Thoracic aorta (tissue), 2 donors: Measurements from ENCODE around the gene RHOBTB3. TPM values are rescaled to one million over a fixed set of nuclear protein-coding genes. Genes with fewer than 3 reads are reported as not detected.
"Not testable (repeated sequence)": the region's sequence is repeated elsewhere in the genome, so short reads cannot be mapped to it uniquely, and the experiment has no call there.

ENCODE experiments used
- ATAC-seq: fragments of 150-250 bp; one replicate; pipeline ENCODE4 v1.8.0; 2017; ENCODE audit warnings: low read depth; ENCODE audit not compliant: insufficient number of reproducible peaks, low FRiP score
- DNase-seq: peaks from one replicate; pipeline ENCODE4 v3.0.0-alpha.2; 2020; ENCODE audit warnings: low spot score
- H3K27ac ChIP-seq, 2 donors: fragments of 200-600 bp; sonication (generic); 1 replicate in 1 of 2; 2 replicates in 1 of 2; pipeline ENCODE4 v1.5.1; 2016; ENCODE audit warnings: mild to moderate bottlenecking in 2 of 2, moderate library complexity in 2 of 2
- H3K27me3 ChIP-seq: fragments of 200-600 bp; sonication (generic); replicated peaks from 2 replicates; pipeline ENCODE4 v1.6.0; 2016; ENCODE audit warnings: mild to moderate bottlenecking; ENCODE audit not compliant: insufficient read depth
- H3K36me3 ChIP-seq: fragments of 200-600 bp; sonication (generic); one replicate; pipeline ENCODE4 v1.5.1; 2016
- H3K4me1 ChIP-seq, 2 donors: fragments of 200-600 bp; sonication (generic); 1 replicate in 1 of 2; 2 replicates in 1 of 2; pipeline versions ENCODE4 v1.5.1 to v1.6.0; 2016; ENCODE audit warnings: low read depth in 2 of 2, mild to moderate bottlenecking in 1 of 2; ENCODE audit not compliant: control insufficient read depth in 1 of 2
- H3K4me3 ChIP-seq: fragments of 200-600 bp; sonication (generic); 2 replicates; pipeline ENCODE4 v1.5.1; 2016; ENCODE audit warnings: mild to moderate bottlenecking
- H3K9me3 ChIP-seq: fragments of 200-600 bp; sonication (generic); 2 replicates; pipeline ENCODE4 v1.5.1; 2016
- CTCF ChIP-seq: fragments of 200-600 bp; sonication (generic); IDR thresholded peaks from one replicate; pipeline ENCODE4 v1.5.1; 2019; ENCODE audit warnings: antibody characterized with exemption
- total RNA-seq, 2 donors: library from RNA; depleted of rRNA; stranded (reverse); fragments of >200 nt; gene quantifications; one replicate each; pipeline versions ENCODE4 v1.1.0 to v1.2.3, GENCODE V29; 2016

RHOBTB3 gene
- total RNA-seq, 2 donors from 2014 or later, result 34.1 to 71.2 TPM

GRCh38 chr5:95711501-95712346 lies 19.4 kb upstream of the RHOBTB3 start:
- H3K27ac ChIP-seq, result no peak overlapping the region
- TF ChIP-seq CTCF, result no peak
- H3K9me3 ChIP-seq, result no peaks in the 10 kb centered on the region
- no peaks in the 10 kb centered on the region for H3K27me3 ChIP-seq
- H3K36me3 ChIP-seq, result no peaks in the 10 kb centered on the region
- ATAC-seq (no peak), DNase-seq (no peak)
- no peaks in the 10 kb centered on the region for H3K4me1 ChIP-seq
- H3K4me3 ChIP-seq, result no peak overlapping the region

GRCh38 chr5:95712347-95712958 lies 18.7 kb upstream of the RHOBTB3 start:
- H3K4me1 ChIP-seq, result no peaks in the 10 kb centered on the region
- H3K36me3 ChIP-seq, result no peaks in the 10 kb centered on the region
- no peak for DNase-seq
- no peaks in the 10 kb centered on the region for H3K9me3 ChIP-seq
- no peak for TF ChIP-seq CTCF
- ATAC-seq, result no peak
- no peak overlapping the region for H3K27ac ChIP-seq
- H3K4me3 ChIP-seq, result no peak overlapping the region
- no peaks in the 10 kb centered on the region for H3K27me3 ChIP-seq

GRCh38 chr5:95713246-95713645 lies 17.9 kb upstream of the RHOBTB3 start:
- not testable (repeated sequence) for H3K36me3 ChIP-seq, H3K27ac ChIP-seq, H3K27me3 ChIP-seq, DNase-seq, H3K4me1 ChIP-seq, H3K9me3 ChIP-seq, ATAC-seq, H3K4me3 ChIP-seq

GRCh38 chr5:95713960-95714710 lies 17.0 kb upstream of the RHOBTB3 start:
- no peak overlapping the region for H3K27ac ChIP-seq
- H3K36me3 ChIP-seq, result no peaks in the 10 kb centered on the region
- no peaks in the 10 kb centered on the region for H3K9me3 ChIP-seq
- H3K4me1 ChIP-seq, result no peaks in the 10 kb centered on the region
- ATAC-seq (no peak), DNase-seq (no peak)
- no peak for TF ChIP-seq CTCF
- no peak overlapping the region for H3K4me3 ChIP-seq
- H3K27me3 ChIP-seq, result no peaks in the 10 kb centered on the region

GRCh38 chr5:95715799-95716461 lies 15.2 kb upstream of the RHOBTB3 start:
- ATAC-seq, result no peak
- H3K9me3 ChIP-seq, result no peaks in the 10 kb centered on the region

More at GRCh38 chr5:95715799-95716461, 15.2 kb upstream of the RHOBTB3 start:
- Histone ChIP-seq H3K27me3 (no peaks in the 10 kb centered on the region), H3K4me3 (no peak overlapping the region), H3K27ac (no peak overlapping the region), H3K4me1 (no peaks in the 10 kb centered on the region), H3K36me3 (no peaks in the 10 kb centered on the region)
- DNase-seq, result no peak
- no peak for TF ChIP-seq CTCF
